Gastroesophageal sphincter (tissue), 3 donors: ENCODE results near the gene FAM135A.

Experiments
- CTCF ChIP-seq, 4 experiments: fragments of 200-600 bp in 2 of 4; fragments of 450-650 bp in 2 of 4; sonication (generic) in 1 of 4; IDR thresholded peaks; one replicate each; pipeline ENCODE4 v1.5.1; 2017 to 2019; ENCODE audit warnings: antibody characterized with exemption in 4 of 4, mild to moderate bottlenecking in 2 of 4, moderate library complexity in 2 of 4
- EP300 ChIP-seq: sonication (generic); formaldehyde crosslinking; IDR thresholded peaks from one replicate; pipeline ENCODE4 v1.6.1; 2017; ENCODE audit warnings: antibody characterized with exemption, mild to moderate bottlenecking
- POLR2A ChIP-seq, 2 donors: fragments of 450-650 bp; IDR thresholded peaks; one replicate each; pipeline ENCODE4 v1.6.1; 2017; ENCODE audit warnings: antibody characterized with exemption in 2 of 2, mild to moderate bottlenecking in 2 of 2, moderate library complexity in 1 of 2

- TF ChIP-seq POLR2A (IDR thresholded peaks at IDR 0.05) (no peak), CTCF (IDR thresholded peaks at IDR 0.05) (no peak), EP300 (no peak)
Observed at GRCh38 chr6:70415247-70415646, 1.9 kb downstream of the FAM135A start.
